ENCODE results near the gene ANO4.

DNA sequence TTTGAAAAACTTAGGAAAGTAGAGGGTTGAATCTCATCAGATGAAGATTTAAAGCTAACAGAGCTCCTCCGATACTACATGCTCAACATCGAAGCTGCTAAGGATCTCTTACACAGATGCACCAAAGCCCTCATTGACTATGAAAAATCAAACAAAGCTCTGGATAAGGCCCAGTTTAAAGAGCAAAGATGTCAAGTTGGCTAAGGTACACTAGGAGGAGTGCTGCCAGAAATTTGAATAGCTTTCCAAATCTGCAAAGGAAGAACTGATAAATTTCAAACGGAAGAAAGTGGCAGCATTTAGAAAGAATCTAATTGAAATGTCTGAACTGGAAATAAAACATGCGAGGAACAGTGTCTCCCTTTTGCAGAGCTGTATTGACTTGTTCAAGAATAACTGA is 274.3 kb downstream of the ANO4 start:
- TF ChIP-seq SIN3A (conservative IDR thresholded peaks at IDR 0.05 in 1 of 2, IDR thresholded peaks at IDR 0.05 in 1 of 2; ENCODE audit: low read depth in 1 of 2, low read length in 2 of 2): no peak
- TF ChIP-seq ZNF274 (IDR thresholded peaks at IDR 0.05; ENCODE audit: borderline replicate concordance, extremely low read depth, low read length): no peak
- no peak for TF ChIP-seq CREB1 (IDR thresholded peaks at IDR 0.05)
- TF ChIP-seq, protein P1, sequence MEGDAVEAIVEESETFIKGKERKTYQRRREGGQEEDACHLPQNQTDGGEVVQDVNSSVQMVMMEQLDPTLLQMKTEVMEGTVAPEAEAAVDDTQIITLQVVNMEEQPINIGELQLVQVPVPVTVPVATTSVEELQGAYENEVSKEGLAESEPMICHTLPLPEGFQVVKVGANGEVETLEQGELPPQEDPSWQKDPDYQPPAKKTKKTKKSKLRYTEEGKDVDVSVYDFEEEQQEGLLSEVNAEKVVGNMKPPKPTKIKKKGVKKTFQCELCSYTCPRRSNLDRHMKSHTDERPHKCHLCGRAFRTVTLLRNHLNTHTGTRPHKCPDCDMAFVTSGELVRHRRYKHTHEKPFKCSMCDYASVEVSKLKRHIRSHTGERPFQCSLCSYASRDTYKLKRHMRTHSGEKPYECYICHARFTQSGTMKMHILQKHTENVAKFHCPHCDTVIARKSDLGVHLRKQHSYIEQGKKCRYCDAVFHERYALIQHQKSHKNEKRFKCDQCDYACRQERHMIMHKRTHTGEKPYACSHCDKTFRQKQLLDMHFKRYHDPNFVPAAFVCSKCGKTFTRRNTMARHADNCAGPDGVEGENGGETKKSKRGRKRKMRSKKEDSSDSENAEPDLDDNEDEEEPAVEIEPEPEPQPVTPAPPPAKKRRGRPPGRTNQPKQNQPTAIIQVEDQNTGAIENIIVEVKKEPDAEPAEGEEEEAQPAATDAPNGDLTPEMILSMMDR (IDR thresholded peaks at IDR 0.05; ENCODE audit: control extremely low read depth in 1 of 3, insufficient read depth in 1 of 3, low read depth in 1 of 3, low read length in 3 of 3): no peak
- no peak for TF ChIP-seq POLR2A (IDR thresholded peaks at IDR 0.05; ENCODE audit: control extremely low read depth in 1 of 2, low read depth in 2 of 2, low read length in 2 of 2)
- TF ChIP-seq CBX8 (IDR thresholded peaks at IDR 0.05; ENCODE audit: borderline replicate concordance, low read depth, low read length): no peak
- TF ChIP-seq EZH2 (IDR thresholded peaks at IDR 0.05; ENCODE audit: low read depth, low read length, severe bottlenecking): no peak
- TF ChIP-seq SUZ12 (IDR thresholded peaks at IDR 0.05; ENCODE audit: low read length): no peak
- no peak for TF ChIP-seq TAF1 (IDR thresholded peaks at IDR 0.05; ENCODE audit: low read depth, low read length)
- TF ChIP-seq NRF1 (IDR thresholded peaks at IDR 0.05; ENCODE audit: low read depth, low read length): no peak
